Stromal cell of bone marrow (primary cell): ENCODE measurements around the gene ZEB2.

Experiments used
- DNase-seq: peaks from one replicate; pipeline ENCODE4 v3.0.0-alpha.2; 2012; ENCODE audit warnings: low read depth

The ZEB2 gene

DNA sequence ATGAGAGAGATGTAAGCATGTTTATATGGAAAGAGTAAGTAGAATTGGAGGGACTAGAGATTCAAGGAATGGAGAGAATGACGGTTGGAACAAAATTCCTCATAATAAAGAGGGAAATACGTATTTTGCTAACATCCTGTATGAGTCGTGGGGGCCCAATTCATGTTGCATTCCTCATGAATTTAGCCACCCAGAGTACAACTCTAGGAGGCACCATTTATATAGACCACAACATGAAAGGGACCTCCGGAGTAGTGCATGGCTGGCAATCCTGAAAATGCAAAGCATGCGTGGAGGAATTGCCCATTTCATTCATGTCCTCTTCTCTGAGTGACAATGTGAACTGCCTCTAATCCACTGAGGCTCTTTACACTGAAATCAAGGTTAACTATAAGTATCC is 168.2 kb downstream of the ZEB2 start:
- DNase-seq = no peak

GRCh38 chr2:144350151-144350802 is 169.6 kb downstream of the ZEB2 start:
- no peak for DNase-seq

DNA sequence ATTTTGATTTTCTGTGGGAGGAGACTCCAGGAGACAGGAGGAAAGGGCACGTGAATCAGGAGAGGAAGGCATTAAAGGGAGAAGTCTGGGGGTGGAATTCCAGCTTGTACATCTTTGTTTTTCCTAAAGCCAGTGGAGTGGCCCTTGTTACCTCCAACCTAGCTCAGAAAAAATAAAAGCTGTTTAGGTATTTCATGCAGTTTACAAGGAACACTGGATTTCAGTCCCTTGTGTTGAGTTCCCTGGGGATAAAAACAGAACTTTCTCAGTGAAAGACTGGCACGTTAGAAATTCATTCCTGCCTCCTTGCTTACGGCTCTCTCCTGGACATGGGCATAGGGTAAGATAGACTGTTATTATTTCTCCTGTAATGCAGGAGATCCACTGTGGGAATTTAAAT is 170.2 kb downstream of the ZEB2 start:
- no peak for DNase-seq

- DNase-seq = no peak
These were observed 171.1 kb downstream of the ZEB2 start for GRCh38 chr2:144348846-144349245.

- no peak for DNase-seq
These were observed 173.7 kb downstream of the ZEB2 start for GRCh38 chr2:144346229-144346628.

DNA sequence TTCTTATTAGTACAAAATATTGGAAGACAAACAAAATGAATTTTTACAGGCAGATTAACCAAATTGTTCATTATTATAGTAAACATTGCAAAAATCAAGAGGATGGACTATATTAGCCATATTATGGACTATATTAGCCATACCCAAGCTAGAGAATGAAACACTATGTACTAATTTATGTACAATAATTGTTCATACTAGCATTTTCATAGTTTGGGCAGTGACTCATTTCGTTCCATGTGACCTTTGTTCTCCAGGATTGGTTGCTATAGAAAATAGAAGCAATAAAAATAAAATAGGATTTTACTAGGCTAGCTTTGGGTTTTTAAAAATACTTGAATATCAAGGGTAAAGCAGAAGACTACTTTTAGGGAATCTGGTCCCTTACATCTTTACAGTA is 176.8 kb downstream of the ZEB2 start:
- DNase-seq = no peak

GRCh38 chr2:144341538-144341937 is 178.4 kb downstream of the ZEB2 start:
- no peak for DNase-seq

DNA sequence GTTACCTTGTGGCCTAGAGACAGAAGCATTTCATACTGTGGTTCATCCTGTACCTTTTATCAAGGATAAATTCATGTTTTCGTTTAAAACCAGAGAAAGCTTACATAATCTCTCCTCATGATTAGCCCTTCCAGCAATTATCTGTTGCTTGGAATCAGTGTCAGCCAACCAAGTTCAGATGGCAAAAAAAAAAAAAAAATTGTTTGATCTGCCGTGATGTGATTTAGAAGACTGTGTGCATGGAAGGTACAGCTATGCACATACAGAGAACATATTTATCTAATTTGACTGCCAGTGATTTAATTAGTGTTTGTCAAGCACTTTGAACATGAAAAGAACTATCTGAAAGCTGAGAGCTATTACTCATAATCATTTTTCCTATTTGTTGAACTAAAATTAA is 180.9 kb downstream of the ZEB2 start:
- no peak for DNase-seq

GRCh38 chr2:144334551-144334950 is 185.4 kb downstream of the ZEB2 start:
- DNase-seq = no peak
